RWPE1 (cell line): Measurements from ENCODE around the gene NUDT3.
"Not testable (repeated sequence)": the region's sequence is repeated elsewhere in the genome, so short reads cannot be mapped to it uniquely, and the experiment has no call there.

Experiments
- CTCF ChIA-PET: fragments of 350-600 bp; sonication (Branson Sonifier 250); formaldehyde crosslinking; extraction: SDS; loops from one replicate; lab custom pipeline; 2021; lab: Yijun Ruan, JAX
- POLR2A ChIA-PET: fragments of 400-600 bp; formaldehyde crosslinking; extraction: SDS; loops from one replicate; lab custom pipeline; 2020; ENCODE audit warnings: antibody characterized with exemption; ENCODE audit not compliant: low non-redundant PET; lab: Yijun Ruan, JAX
- DNase-seq: peaks from one replicate; pipeline ENCODE4 v3.0.0; 2012; ENCODE audit warnings: low spot score
- H3K27ac ChIP-seq: fragments of 450-650 bp; 2 replicates; pipeline ENCODE4 v1.5.1; 2017
- TF ChIP-seq, protein P1 (sequence below): fragments of 450-650 bp; conservative IDR thresholded peaks from 2 replicates; pipeline ENCODE4 v1.5.1; 2017; ENCODE audit warnings: low read depth, mild to moderate bottlenecking

The NUDT3 gene

DNA sequence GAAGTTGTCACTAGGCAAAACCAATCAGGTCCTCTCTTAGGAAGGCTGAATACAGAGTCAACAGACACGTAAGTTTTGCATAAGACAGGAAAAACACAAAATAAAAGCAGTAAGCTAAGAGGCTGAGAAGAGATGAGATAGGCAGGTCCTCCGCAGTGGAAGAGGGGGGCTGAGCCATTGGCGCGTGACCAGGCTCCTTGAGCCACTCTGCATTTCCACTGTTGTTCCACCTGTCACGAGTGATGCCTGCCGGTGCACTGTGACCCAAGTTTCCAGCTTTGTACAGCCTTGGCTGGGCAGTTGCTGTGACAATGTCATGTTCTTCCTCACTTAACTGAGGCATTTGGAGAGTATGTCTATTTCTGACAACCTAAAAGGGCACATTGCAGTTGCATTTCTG, 58.6 kb downstream of the NUDT3 start:
- TF ChIP-seq, protein P1, sequence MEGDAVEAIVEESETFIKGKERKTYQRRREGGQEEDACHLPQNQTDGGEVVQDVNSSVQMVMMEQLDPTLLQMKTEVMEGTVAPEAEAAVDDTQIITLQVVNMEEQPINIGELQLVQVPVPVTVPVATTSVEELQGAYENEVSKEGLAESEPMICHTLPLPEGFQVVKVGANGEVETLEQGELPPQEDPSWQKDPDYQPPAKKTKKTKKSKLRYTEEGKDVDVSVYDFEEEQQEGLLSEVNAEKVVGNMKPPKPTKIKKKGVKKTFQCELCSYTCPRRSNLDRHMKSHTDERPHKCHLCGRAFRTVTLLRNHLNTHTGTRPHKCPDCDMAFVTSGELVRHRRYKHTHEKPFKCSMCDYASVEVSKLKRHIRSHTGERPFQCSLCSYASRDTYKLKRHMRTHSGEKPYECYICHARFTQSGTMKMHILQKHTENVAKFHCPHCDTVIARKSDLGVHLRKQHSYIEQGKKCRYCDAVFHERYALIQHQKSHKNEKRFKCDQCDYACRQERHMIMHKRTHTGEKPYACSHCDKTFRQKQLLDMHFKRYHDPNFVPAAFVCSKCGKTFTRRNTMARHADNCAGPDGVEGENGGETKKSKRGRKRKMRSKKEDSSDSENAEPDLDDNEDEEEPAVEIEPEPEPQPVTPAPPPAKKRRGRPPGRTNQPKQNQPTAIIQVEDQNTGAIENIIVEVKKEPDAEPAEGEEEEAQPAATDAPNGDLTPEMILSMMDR: no peak
- POLR2A ChIA-PET: no interaction called here
- no peak for DNase-seq
- H3K27ac ChIP-seq: no peak overlapping the region
- CTCF ChIA-PET: interaction anchor here (0.5 kb wide), 1 partner anchor 1642 kb away, joined by 7 read pairs; no protein-coding TSS in a partner anchor

DNA sequence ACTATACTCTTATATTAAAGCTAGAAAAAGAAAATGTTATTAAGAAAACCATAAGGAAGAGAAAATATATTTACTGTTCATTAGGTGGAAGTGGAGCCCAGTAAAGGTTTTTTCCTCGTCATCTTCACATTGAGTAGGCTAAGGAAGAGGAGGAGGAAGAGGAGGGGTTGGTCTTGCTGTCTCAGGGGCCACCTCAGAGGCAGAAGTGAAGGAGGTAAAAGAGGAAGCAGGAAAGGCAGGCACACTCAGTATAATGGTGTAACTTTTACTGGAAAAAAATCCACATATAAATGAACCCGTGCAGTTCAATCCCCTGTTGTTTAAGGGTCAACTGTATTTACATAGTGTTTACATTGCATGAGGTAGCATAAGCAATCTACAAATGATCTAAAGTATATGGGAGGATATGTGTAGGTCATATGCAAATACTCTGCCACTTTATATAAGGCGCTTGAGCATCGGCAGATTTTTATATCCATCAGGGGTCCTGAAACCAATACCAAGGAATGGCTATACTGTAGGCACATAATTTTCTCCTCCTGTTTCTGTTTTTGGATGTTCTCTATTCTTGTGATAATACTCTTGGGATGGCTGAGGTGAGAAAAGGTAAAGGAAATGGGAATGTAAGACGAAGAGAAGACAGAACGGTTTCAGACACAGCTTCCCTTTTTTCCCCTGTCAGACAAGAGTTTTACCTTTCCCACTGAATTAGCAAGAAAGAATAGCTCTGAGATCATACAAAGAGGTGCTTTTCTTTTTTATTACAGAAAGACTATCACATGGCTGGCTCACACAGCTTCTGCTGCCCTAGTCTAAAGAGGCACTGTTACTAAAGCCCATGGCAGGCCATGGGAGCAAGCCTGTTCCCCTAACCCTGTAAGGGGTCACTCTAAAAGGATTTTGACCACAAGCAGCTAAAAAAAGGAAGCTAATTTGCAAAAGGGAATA, 59.9 kb downstream of the NUDT3 start:
- H3K27ac ChIP-seq: no peak overlapping the region
- POLR2A ChIA-PET: no interaction called here

DNA sequence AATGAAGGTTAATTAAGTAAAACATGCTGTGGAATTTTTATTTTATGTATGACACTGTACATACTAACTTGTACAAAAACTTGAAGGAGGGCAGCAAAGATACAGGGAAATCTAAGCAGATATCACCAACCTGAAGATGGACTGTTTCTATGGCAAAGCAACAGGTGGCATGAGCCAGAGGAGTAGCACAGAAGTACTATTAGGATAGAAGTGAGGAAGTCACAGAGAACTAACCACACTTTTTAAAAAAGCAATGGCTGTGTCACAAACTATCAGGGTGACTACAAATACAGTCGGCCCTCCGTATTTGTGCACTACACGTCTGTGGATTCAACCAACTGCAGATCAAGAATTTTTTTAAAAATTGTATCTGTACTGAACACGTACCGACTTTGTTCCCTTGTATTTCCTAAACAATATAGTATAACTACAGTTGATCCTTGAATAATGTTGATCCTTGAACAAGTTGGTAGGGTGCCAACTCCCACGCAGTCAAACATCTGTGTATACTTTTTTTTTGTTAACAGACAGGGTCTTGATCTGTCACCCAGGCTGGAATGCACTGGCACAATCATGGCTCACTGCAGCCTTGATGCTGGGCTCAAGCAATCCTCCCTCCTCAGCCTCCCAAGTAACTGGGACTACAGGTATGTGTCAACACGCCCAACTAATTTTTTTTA, 61.0 kb downstream of the NUDT3 start:
- no peak for DNase-seq
- ChIA-PET CTCF (interaction anchor here (0.7 kb wide), 1 partner anchor 50 kb away, joined by 5 read pairs; no protein-coding TSS in a partner anchor), POLR2A (no interaction called here)
- TF ChIP-seq, protein P1: no peak
- no peak overlapping the region for H3K27ac ChIP-seq

More for the DNA sequence above, 59.9 kb downstream of the NUDT3 start:
- TF ChIP-seq, protein P1: no peak
- CTCF ChIA-PET: no interaction called here
- DNase-seq: no peak

DNA sequence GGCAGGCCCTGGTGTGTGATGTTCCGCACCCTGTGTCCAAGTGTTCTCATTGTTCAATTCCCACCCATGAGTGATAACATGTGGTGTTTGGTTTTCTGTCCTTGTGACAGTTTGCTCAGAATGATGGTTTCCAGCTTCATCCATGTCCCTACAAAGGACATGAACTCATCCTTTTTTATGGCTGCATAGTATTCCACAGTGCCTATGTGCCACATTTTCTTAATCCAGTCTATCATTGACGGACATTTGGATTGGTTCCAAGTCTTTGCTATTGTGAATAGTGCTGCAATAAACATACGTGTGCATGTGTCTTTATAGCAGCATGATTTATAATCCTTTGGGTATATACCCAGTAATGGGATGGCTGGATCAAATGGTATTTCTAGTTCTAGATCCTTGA, 62.7 kb downstream of the NUDT3 start:
- H3K27ac ChIP-seq, POLR2A ChIA-PET, DNase-seq, CTCF ChIA-PET: not testable (repeated sequence)

DNA sequence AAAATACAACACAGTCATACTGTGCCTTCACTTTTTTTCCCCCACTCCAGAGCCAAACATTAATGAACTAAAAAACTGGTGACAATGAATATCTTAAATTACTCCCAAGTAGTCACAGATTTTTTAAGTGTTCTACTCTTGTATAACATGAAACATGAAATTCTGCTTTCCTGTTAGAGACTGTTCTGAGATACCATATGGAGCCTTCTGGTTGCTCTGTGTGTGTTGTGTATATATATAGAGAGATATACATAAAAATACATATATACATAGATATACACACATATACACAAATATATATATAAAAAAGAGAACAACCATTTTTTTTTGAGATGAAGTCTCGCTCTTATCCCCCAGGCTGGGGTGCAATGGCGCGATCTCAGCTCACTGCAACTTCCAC, 63.5 kb downstream of the NUDT3 start:
- CTCF ChIA-PET: no interaction called here
- no peak overlapping the region for H3K27ac ChIP-seq
- TF ChIP-seq, protein P1: no peak
- no peak for DNase-seq
- POLR2A ChIA-PET: interaction anchor here (0.7 kb wide), 1 partner anchor 81 kb away, joined by 3 read pairs; no protein-coding TSS in a partner anchor

DNA sequence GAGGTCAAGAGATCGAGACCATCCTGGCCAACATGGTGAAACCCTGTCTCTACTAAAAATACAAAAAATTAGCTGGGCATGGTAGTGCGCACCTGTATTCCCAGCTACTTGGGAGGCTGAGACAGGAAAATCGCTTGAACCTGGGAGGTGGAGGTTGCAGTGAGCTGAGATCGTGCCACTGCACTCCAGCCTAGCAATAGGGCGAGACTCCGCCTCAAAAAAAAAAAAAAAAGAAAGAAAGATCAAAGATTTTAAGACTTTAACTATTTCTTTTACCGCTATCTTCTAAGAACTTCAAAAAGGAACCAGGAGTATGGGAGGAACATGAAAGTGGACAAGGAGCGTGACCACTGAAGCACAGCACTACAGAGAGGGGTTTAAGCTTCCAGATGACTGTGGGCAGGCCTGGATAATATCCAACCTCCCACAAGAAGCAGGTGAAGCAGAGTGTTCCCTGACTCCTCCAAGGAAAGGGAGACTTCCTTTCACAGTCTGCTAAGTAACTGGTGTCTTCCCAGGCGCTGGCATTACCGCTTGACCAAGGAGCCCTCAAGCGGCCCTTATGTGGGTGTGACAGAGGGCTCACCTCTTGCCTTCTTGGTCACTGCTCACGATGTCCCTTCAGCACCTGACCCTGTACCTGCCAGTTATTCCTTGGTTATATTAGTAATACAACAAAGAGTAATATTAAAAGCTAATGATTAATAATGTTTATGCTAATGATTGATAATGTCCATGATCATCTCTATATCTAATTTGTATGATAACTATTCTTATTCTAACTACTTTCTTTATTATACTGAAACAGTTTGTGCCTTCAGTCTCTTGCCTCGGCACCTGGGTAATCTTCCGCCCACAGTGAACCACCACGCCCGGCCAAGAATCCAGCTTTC, 64.9 kb downstream of the NUDT3 start:
- H3K27ac ChIP-seq, POLR2A ChIA-PET, DNase-seq: not testable (repeated sequence)
- CTCF ChIA-PET: interaction anchor here (0.8 kb wide), 2 partner anchors 9 to 78 kb away, joined by 3 to 6 read pairs; no protein-coding TSS in a partner anchor

DNA sequence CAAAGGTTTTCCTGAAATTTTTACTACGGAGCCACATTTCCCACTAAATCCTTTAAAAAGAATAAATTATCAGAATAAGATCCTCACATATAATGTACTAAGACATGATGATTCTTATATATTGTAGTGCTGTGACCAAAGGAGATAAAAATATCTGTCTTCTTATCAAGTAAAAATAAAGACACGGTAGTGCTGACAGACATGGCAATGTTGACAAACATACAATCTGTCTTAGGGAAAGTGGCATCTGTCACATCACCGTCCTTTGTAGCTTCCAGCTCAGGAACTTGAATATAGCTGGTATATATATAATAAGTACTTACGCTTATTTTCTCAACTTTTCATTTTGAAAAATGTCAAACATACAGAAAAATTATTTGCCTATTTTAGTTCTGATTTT, 66.8 kb downstream of the NUDT3 start:
- CTCF ChIA-PET: no interaction called here
- POLR2A ChIA-PET: no interaction called here

More for the DNA sequence above, 66.8 kb downstream of the NUDT3 start:
- H3K27ac ChIP-seq: no peak overlapping the region
- DNase-seq: no peak
- TF ChIP-seq, protein P1: no peak
